NCI-H146 treated with DMSO at 0.1 percent for 48 hours (cell line): ENCODE measurements around the gene UTP18.
A peak's percentile ranks its signal among the peaks of the same experiment; 100 is the strongest.
"Not testable (repeated sequence)": the region's sequence is repeated elsewhere in the genome, so short reads cannot be mapped to it uniquely, and the experiment has no call there.

ENCODE experiments used
- DNase-seq: peaks from one replicate; lab custom pipeline; 2025; ENCODE audit not compliant: unreplicated experiment; lab: John Stamatoyannopoulos, UW

The UTP18 gene

GRCh38 chr17:51258756-51259563 lies 1.4 kb upstream of the UTP18 start:
- DNase-seq = no peak

- DNase-seq = peak; percentile 93
Observed at GRCh38 chr17:51259564-51260236, 646 bp upstream of the UTP18 start, which contains the start of gene MBTD1. Gene MBTD1, minus strand, starts transcription at chr17:51260049. Its CDS starts 34,888 bp downstream, at chr17:51225161.

- no peak for DNase-seq
Observed at GRCh38 chr17:51261024-51261963, 948 bp downstream of the UTP18 start.

GRCh38 chr17:51263006-51263405 lies 2.7 kb downstream of the UTP18 start:
- DNase-seq = no peak

GRCh38 chr17:51264466-51264865 lies 4.1 kb downstream of the UTP18 start:
- not testable (repeated sequence) for DNase-seq

- DNase-seq = no peak
Observed at GRCh38 chr17:51269991-51270390, 9.6 kb downstream of the UTP18 start.

- DNase-seq = no peak
Observed at GRCh38 chr17:51270636-51271035, 10.3 kb downstream of the UTP18 start.

GRCh38 chr17:51272812-51273211 lies 12.5 kb downstream of the UTP18 start:
- no peak for DNase-seq

GRCh38 chr17:51275381-51275780 lies 15.0 kb downstream of the UTP18 start:
- no peak for DNase-seq

- no peak for DNase-seq
Observed at GRCh38 chr17:51279183-51279582, 18.8 kb downstream of the UTP18 start.

GRCh38 chr17:51287412-51287811 lies 27.1 kb downstream of the UTP18 start:
- DNase-seq = no peak

- DNase-seq = no peak
Observed at GRCh38 chr17:51289696-51290111, 29.4 kb downstream of the UTP18 start.

- not testable (repeated sequence) for DNase-seq
Observed at GRCh38 chr17:51294338-51294737, 34.0 kb downstream of the UTP18 start.

- DNase-seq = peak; percentile 5
Observed at GRCh38 chr17:51298508-51299371, 38.4 kb downstream of the UTP18 start.

- DNase-seq = no peak
Observed at GRCh38 chr17:51299859-51300258, 39.5 kb downstream of the UTP18 start.

- no peak for DNase-seq
Observed at GRCh38 chr17:51305182-51305581, 44.8 kb downstream of the UTP18 start.

- DNase-seq = not testable (repeated sequence)
Observed at GRCh38 chr17:51312003-51312402, 51.7 kb downstream of the UTP18 start.

GRCh38 chr17:51319186-51319585 lies 58.8 kb downstream of the UTP18 start:
- DNase-seq = no peak

- DNase-seq = no peak
Observed at GRCh38 chr17:51322390-51323029, 62.2 kb downstream of the UTP18 start.

GRCh38 chr17:51325471-51325870 lies 65.1 kb downstream of the UTP18 start:
- DNase-seq = no peak
